ENCODE results near the gene HIGD1B.

HIGD1B gene

DNA sequence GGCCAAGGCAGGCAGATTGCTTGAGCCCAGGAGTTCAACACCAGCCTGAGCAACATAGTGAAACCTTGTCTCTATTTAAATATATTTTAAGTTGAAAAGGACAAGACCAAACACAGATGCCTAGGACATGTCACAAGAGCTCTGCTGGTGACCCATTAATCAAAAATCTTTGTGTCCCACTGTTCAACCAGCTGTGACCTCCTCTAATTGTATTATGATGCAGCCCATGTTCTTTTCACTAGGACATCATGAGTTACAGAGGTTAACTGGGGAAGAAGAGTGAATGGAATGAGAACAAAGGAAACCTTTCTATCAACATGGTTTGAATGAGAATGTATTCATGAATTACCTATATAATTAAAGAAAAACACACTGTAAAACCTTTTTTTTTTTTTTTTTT, 44.6 kb downstream of the HIGD1B start:
- no peaks in the 10 kb centered on the region for H3K4me1 ChIP-seq (ENCODE audit: control insufficient read depth, insufficient read depth, low read length)
- H3K27ac ChIP-seq (ENCODE audit: extremely low read depth, low read depth, low read length), result no peak overlapping the region
- H3K4me3 ChIP-seq (ENCODE audit: low read depth, low read length), result no peak overlapping the region
- ChIA-PET POLR2A (interaction anchor here (1.5 kb wide), 1 partner anchor 7 kb away, joined by 4 read pairs; no protein-coding TSS in a partner anchor), CTCF (interaction anchor here (0.6 to 2.0 kb wide), 3 partner anchors 9 to 27 kb away, joined by 3 to 15 read pairs (median 5); no protein-coding TSS in a partner anchor)
- TF ChIP-seq GLIS2 (tag by site-specific recombination; IDR thresholded peaks at IDR 0.05), result no peak
- TF ChIP-seq ZNF274 (IDR thresholded peaks at IDR 0.05; ENCODE audit: low read length), result no peak
- TF ChIP-seq ZNF274 (tag by site-specific recombination; IDR thresholded peaks at IDR 0.05; ENCODE audit: borderline replicate concordance), result no peak
- TF ChIP-seq YY1 (tag by site-specific recombination; IDR thresholded peaks at IDR 0.05), result no peak
- TF ChIP-seq, protein P1, sequence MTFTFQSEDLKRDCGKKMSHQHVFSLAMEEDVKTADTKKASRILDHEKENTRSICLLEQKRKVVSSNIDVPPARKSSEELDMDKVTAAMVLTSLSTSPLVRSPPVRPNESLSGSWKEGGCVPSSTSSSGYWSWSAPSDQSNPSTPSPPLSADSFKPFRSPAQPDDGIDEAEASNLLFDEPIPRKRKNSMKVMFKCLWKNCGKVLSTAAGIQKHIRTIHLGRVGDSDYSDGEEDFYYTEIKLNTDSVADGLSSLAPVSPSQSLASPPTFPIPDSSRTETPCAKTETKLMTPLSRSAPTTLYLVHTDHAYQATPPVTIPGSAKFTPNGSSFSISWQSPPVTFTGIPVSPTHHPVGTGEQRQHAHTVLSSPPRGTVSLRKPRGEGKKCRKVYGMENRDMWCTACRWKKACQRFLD (tag by site-specific recombination; IDR thresholded peaks at IDR 0.05), result no peak
- TF ChIP-seq ZNF561 (tag by site-specific recombination; IDR thresholded peaks at IDR 0.05; ENCODE audit: borderline replicate concordance), result no peak
- H3K36me3 ChIP-seq (ENCODE audit: control insufficient read depth in 2 of 2, insufficient read depth in 1 of 2, low read length in 2 of 2), result peaks cover 41 to 76% of the 10 kb centered on the region in 2 experiments
- H3K9me3 ChIP-seq (ENCODE audit: control insufficient read depth, insufficient read depth, low read depth, low read length), result no peaks in the 10 kb centered on the region

DNA sequence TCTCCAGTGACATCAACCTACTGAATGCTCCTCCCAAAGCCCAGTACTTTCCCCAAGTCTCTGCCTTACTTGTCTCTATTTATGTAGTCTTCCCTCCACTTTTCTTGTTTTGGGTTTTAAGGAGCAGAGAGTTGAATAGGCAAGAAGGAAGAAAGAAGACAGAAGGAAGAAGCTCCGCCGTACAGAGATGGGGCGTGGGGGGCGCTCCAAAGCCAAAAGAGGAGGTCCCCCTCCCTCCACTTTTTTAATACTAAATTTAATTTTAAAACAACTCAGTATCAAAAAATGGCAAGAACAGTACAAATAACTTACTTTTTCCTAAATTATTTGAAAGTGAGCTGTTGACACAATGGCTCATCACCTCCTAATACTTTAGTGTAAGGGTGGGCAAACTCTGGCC, 47.0 kb downstream of the HIGD1B start:
- no peak overlapping the region for H3K4me3 ChIP-seq (ENCODE audit: low read depth, low read length)
- CTCF ChIA-PET, result interaction anchor here (0.6 to 2.2 kb wide), 5 partner anchors 16 to 86 kb away, joined by 3 to 16 read pairs (median 5); no protein-coding TSS in a partner anchor
- H3K9me3 ChIP-seq (ENCODE audit: control insufficient read depth, insufficient read depth, low read depth, low read length), result no peaks in the 10 kb centered on the region
- peaks cover 41 to 52% of the 10 kb centered on the region in 2 experiments for H3K36me3 ChIP-seq (ENCODE audit: control insufficient read depth in 2 of 2, insufficient read depth in 1 of 2, low read length in 2 of 2)
- H3K4me1 ChIP-seq (ENCODE audit: control insufficient read depth, insufficient read depth, low read length), result no peaks in the 10 kb centered on the region
- POLR2A ChIA-PET, result interaction anchor here (1.3 to 1.7 kb wide), 2 partner anchors 10 to 14 kb away, joined by 3 to 8 read pairs; no protein-coding TSS in a partner anchor
- H3K27ac ChIP-seq (ENCODE audit: extremely low read depth, low read depth, low read length), result no peak overlapping the region
- TF ChIP-seq ZNF48 (tag by site-specific recombination; IDR thresholded peaks at IDR 0.05) (no peak), OVOL3 (tag by site-specific recombination; IDR thresholded peaks at IDR 0.05) (no peak), ZNF544 (tag by site-specific recombination; IDR thresholded peaks at IDR 0.05) (no peak), ZNF138 (tag by site-specific recombination; IDR thresholded peaks at IDR 0.05; ENCODE audit: borderline replicate concordance) (no peak), ZNF747 (tag by site-specific recombination; IDR thresholded peaks at IDR 0.05) (no peak), ZNF792 (tag by site-specific recombination; IDR thresholded peaks at IDR 0.05) (no peak), ZNF658 (tag by site-specific recombination; IDR thresholded peaks at IDR 0.05) (no peak), EGR2 (tag by site-specific recombination; IDR thresholded peaks at IDR 0.05; ENCODE audit: low read depth) (no peak)
- TF ChIP-seq, protein P2, sequence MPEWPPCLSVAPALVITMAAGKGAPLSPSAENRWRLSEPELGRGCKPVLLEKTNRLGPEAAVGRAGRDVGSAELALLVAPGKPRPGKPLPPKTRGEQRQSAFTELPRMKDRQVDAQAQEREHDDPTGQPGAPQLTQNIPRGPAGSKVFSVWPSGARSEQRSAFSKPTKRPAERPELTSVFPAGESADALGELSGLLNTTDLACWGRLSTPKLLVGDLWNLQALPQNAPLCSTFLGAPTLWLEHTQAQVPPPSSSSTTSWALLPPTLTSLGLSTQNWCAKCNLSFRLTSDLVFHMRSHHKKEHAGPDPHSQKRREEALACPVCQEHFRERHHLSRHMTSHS (tag by site-specific recombination; IDR thresholded peaks at IDR 0.05), result no peak

DNA sequence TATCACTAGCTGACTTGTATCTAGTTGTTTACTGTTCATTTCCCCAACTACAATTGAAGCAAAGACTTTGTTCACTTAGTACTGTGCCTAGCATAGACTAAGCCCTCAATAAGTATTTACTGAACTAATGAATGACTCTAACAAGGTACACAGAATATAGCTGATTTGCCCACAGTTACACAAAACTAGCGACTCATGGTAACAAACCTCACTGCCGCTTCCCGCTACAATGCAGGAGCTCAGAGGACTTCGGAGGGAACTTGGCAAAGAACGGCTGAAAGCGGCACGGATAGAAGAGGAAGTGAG, 51.0 kb downstream of the HIGD1B start:
- Histone ChIP-seq H3K4me1 (ENCODE audit: control insufficient read depth, insufficient read depth, low read length) (peaks cover 24% of the 10 kb centered on the region), H3K27ac (ENCODE audit: extremely low read depth, low read depth, low read length) (peak overlapping the region; percentile 93), H3K9me3 (ENCODE audit: control insufficient read depth, insufficient read depth, low read depth, low read length) (no peaks in the 10 kb centered on the region), H3K4me3 (ENCODE audit: low read depth, low read length) (peak overlapping the region; percentile 74), H3K36me3 (ENCODE audit: control insufficient read depth in 2 of 2, insufficient read depth in 1 of 2, low read length in 2 of 2) (peaks cover 15 to 35% of the 10 kb centered on the region in 2 experiments)
- TF ChIP-seq ZNF423 (tag by site-specific recombination; IDR thresholded peaks at IDR 0.05), result no peak
- TF ChIP-seq, protein P3, sequence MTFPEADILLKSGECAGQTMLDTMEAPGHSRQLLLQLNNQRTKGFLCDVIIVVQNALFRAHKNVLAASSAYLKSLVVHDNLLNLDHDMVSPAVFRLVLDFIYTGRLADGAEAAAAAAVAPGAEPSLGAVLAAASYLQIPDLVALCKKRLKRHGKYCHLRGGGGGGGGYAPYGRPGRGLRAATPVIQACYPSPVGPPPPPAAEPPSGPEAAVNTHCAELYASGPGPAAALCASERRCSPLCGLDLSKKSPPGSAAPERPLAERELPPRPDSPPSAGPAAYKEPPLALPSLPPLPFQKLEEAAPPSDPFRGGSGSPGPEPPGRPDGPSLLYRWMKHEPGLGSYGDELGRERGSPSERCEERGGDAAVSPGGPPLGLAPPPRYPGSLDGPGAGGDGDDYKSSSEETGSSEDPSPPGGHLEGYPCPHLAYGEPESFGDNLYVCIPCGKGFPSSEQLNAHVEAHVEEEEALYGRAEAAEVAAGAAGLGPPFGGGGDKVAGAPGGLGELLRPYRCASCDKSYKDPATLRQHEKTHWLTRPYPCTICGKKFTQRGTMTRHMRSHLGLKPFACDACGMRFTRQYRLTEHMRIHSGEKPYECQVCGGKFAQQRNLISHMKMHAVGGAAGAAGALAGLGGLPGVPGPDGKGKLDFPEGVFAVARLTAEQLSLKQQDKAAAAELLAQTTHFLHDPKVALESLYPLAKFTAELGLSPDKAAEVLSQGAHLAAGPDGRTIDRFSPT (tag by site-specific recombination; IDR thresholded peaks at IDR 0.05), result no peak
- TF ChIP-seq, protein P4, sequence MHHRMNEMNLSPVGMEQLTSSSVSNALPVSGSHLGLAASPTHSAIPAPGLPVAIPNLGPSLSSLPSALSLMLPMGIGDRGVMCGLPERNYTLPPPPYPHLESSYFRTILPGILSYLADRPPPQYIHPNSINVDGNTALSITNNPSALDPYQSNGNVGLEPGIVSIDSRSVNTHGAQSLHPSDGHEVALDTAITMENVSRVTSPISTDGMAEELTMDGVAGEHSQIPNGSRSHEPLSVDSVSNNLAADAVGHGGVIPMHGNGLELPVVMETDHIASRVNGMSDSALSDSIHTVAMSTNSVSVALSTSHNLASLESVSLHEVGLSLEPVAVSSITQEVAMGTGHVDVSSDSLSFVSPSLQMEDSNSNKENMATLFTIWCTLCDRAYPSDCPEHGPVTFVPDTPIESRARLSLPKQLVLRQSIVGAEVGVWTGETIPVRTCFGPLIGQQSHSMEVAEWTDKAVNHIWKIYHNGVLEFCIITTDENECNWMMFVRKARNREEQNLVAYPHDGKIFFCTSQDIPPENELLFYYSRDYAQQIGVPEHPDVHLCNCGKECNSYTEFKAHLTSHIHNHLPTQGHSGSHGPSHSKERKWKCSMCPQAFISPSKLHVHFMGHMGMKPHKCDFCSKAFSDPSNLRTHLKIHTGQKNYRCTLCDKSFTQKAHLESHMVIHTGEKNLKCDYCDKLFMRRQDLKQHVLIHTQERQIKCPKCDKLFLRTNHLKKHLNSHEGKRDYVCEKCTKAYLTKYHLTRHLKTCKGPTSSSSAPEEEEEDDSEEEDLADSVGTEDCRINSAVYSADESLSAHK (tag by site-specific recombination; IDR thresholded peaks at IDR 0.05), result no peak
- no peak for TF ChIP-seq ZNF660 (tag by site-specific recombination; IDR thresholded peaks at IDR 0.05)
- TF ChIP-seq ZNF211 (tag by site-specific recombination; IDR thresholded peaks at IDR 0.05; ENCODE audit: low read depth), result no peak
- TF ChIP-seq, protein P5, sequence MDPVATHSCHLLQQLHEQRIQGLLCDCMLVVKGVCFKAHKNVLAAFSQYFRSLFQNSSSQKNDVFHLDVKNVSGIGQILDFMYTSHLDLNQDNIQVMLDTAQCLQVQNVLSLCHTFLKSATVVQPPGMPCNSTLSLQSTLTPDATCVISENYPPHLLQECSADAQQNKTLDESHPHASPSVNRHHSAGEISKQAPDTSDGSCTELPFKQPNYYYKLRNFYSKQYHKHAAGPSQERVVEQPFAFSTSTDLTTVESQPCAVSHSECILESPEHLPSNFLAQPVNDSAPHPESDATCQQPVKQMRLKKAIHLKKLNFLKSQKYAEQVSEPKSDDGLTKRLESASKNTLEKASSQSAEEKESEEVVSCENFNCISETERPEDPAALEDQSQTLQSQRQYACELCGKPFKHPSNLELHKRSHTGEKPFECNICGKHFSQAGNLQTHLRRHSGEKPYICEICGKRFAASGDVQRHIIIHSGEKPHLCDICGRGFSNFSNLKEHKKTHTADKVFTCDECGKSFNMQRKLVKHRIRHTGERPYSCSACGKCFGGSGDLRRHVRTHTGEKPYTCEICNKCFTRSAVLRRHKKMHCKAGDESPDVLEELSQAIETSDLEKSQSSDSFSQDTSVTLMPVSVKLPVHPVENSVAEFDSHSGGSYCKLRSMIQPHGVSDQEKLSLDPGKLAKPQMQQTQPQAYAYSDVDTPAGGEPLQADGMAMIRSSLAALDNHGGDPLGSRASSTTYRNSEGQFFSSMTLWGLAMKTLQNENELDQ (tag by site-specific recombination; IDR thresholded peaks at IDR 0.05; ENCODE audit: low read depth), result no peak
- TF ChIP-seq ZNF792 (tag by site-specific recombination; IDR thresholded peaks at IDR 0.05), result 0 out of 2 replicates have a peak, but pooled peaks have one; percentile 2
- CTCF ChIA-PET, result interaction anchor here (0.7 to 8.3 kb wide), 9 partner anchors 13 to 298 kb away, joined by 3 to 74 read pairs (median 4); partner anchors contain the start of genes ACBD4 and DCAKD
- POLR2A ChIA-PET, result interaction anchor here (0.6 to 2.1 kb wide), 13 partner anchors 14 to 368 kb away, joined by 3 to 10 read pairs (median 4); partner anchors contain the start of genes HEXIM1, KIF18B and NMT1
